ENCODE measurements around the gene DMD.

Gene DMD

DNA sequence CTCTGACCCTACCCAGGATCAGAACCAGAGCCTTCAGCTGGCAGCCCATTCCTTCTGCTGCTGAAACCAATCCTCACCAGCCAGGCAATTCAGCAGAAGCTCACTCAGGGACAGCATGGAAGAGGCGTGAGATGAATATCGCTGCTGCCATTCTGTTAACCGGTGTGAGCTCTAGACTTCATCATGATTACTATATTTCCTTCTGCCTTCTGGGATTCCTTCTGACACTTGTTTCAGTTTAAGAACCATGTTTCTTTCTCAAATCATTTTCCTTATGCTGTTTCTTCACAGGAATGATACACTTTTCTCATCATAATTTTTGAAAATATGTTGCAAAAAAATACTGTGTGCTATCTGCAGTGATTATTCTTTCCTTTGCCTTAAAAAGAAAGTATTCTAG lies 1666.2 kb downstream of the DMD start:
- H3K27ac ChIP-seq = no peak overlapping the region

DNA sequence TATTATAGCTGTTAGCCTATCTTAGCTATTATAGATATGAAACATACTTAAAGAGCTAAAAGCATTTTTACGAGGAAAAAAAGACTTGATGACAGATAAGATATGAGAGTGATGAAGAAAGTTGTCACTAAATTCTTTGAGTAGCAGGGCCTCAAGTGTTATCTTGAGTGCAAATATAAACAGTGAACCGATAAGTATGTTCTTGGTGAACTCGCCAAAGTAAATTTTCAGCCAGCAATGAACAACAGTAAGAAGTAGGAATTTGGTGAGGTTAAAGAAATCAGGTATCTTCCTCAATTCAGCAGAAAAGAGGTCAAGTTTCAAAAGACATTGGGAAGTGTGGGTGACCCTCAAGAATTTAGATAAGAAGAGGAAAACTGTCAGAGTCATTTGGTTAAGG lies 1667.7 kb downstream of the DMD start:
- TF ChIP-seq, protein P1, sequence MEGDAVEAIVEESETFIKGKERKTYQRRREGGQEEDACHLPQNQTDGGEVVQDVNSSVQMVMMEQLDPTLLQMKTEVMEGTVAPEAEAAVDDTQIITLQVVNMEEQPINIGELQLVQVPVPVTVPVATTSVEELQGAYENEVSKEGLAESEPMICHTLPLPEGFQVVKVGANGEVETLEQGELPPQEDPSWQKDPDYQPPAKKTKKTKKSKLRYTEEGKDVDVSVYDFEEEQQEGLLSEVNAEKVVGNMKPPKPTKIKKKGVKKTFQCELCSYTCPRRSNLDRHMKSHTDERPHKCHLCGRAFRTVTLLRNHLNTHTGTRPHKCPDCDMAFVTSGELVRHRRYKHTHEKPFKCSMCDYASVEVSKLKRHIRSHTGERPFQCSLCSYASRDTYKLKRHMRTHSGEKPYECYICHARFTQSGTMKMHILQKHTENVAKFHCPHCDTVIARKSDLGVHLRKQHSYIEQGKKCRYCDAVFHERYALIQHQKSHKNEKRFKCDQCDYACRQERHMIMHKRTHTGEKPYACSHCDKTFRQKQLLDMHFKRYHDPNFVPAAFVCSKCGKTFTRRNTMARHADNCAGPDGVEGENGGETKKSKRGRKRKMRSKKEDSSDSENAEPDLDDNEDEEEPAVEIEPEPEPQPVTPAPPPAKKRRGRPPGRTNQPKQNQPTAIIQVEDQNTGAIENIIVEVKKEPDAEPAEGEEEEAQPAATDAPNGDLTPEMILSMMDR (conservative IDR thresholded peaks at IDR 0.05) = no peak
- H3K27ac ChIP-seq = no peak overlapping the region

More for the DNA sequence above, 1666.2 kb downstream of the DMD start:
- TF ChIP-seq, protein P1 (conservative IDR thresholded peaks at IDR 0.05) = no peak

DNA sequence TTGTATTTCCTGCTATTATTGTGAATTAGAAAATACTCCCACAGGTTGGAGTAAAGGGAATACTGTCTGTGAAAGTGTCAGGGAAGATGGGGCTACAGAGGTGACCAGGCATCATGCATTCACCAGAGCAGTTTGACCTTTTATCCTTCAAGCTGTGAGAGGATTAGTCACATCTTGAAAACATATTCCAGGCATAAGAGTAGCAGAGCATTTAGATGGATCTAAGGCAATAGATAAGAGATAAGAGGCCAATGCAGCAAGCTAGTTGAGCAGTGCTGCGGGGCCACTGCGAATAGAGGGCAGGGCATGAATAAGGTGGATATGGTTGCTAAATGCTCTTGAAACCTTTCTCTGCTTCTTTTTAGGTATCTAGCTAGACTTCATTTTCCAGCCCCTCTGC lies 1668.8 kb downstream of the DMD start:
- TF ChIP-seq, protein P1 (conservative IDR thresholded peaks at IDR 0.05) = no peak
- no peak overlapping the region for H3K27ac ChIP-seq

DNA sequence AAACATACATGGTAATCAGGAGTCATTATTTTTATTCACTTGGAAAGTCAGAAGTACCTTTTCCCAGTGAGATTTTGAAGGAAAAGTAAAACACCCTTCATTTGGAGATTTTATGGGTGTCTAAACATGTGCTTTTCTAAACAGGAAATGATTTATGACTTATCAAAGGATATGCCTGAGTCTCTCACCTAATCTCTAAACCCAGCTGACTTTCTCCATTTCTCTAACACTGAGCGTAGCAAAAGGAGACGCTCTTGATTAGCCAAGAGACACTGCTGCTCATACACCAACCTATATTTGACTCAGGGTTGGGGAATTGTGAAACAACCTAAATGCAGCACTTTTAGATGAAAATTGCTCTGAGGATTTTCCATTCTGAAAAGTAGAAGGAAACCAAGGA lies 1671.0 kb downstream of the DMD start:
- no peak overlapping the region for H3K27ac ChIP-seq
- TF ChIP-seq, protein P1 (conservative IDR thresholded peaks at IDR 0.05) = no peak

DNA sequence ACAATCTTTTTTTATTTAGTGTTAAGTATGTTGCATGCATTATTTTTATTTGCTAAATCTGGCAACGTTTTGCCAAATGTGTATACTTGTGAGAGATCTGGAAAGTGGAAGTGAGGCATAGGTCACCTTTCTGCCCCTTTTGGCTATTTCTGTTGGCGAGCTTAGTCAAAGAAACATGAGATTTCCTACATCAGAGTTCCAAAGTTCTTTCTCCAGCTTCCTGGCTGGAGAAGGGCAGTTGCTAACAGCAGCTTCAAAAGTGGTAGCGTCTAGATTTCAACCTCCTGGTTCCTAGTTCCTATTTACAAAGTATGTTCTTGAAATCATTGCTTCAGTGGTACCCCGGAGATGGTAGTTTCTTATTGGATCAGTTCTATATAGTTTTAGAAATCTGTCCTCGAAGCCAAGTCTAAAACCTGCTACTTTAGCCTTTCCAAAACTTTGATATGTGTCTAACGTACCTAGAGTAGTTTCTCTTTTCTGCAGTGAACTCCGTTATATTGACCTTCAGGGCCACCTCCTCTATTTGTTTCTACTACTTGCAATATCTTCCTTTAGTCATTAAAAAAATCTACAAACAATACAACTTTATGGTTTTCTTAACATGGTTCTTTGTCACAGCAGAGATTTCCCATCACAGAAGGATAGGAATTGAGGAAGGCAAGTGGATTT lies 1683.8 kb downstream of the DMD start:
- TF ChIP-seq, protein P1 (conservative IDR thresholded peaks at IDR 0.05) = no peak
- no peak overlapping the region for H3K27ac ChIP-seq

DNA sequence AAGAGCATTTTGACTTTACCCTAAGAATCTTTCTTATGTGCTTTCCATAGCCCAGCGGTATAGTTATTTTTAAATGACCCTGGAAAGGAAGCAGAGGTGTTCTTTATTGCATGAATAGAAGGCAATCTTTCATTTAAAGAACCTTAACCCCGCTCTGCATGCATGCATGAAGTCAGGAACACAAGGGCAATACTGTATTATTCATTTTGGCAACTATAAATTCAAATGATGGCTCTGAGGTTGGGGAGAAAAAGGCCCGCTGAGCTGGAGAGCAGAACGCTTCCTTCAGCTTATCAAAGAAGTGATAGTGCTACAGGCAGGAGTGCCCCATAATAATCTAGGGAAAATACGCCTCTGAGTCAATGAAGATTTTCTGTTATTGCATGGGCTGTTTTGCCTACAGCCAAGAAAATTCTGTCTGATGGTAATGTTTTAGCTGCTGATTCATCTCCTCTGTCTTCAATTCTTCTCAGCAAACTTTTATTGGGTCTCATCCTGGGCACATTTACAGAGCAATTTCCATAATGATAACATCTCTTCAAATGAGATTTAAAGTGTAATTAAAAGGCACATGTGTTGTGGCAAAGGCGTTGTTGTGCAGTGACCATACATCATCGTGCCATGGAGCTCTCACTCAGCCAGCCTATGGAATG lies 1687.3 kb downstream of the DMD start:
- no peak overlapping the region for H3K27ac ChIP-seq
- TF ChIP-seq, protein P1 (conservative IDR thresholded peaks at IDR 0.05) = no peak

DNA sequence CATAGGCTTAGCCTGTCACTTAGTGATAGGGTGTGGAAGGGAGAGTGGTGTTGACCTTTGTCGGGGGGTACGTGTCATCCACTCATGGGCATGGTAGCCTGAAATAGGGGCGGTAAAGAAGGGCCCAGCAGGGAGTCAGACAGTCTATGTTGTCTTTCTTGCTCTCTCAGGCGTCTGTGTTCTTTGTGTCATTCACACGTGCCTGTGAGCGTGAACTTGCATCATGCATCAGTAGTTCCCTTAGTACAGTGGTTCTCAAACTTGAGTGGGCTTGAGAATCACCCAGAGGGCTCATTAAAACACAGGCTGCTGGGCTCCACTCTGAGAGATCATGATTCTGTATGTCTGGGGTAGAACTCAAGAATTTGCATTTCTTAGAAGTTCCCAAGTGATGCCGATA lies 1688.6 kb downstream of the DMD start:
- TF ChIP-seq, protein P1 (conservative IDR thresholded peaks at IDR 0.05) = no peak
- H3K27ac ChIP-seq = no peak overlapping the region

Measured in VCaP (cell line).